Chondrocyte (in vitro differentiated cells): Measurements from ENCODE around the gene SERGEF. TPM values are rescaled to one million over a fixed set of nuclear protein-coding genes. Genes with fewer than 3 reads are reported as not detected.

Source experiments
- DNase-seq: peaks from one replicate; pipeline ENCODE4 v3.0.0; 2021; ENCODE audit warnings: mixed read lengths, low spot score
- H3K27ac Mint-ChIP-seq: one replicate; pipeline ENCODE4 v1.8.0; 2021; ENCODE audit warnings: mild to moderate bottlenecking, moderate library complexity, mixed read lengths; ENCODE audit not compliant: unreplicated experiment
- H3K27me3 Mint-ChIP-seq: 2 replicates; pipeline ENCODE4 v1.8.0; 2021; ENCODE audit warnings: low read depth, mixed read lengths
- H3K36me3 Mint-ChIP-seq: 2 replicates; pipeline ENCODE4 v1.8.0; 2021; ENCODE audit warnings: low read depth, mixed read lengths
- H3K4me1 Mint-ChIP-seq: 2 replicates; pipeline ENCODE4 v1.8.0; 2021; ENCODE audit warnings: low read depth, mild to moderate bottlenecking, mixed read lengths
- H3K4me3 Mint-ChIP-seq: one replicate; pipeline ENCODE4 v1.8.0; 2021; ENCODE audit warnings: mild to moderate bottlenecking, moderate library complexity, mixed read lengths; ENCODE audit not compliant: unreplicated experiment
- H3K9me3 Mint-ChIP-seq: 2 replicates; pipeline ENCODE4 v1.8.0; 2021; ENCODE audit warnings: low read depth, mixed read lengths
- CTCF ChIP-seq: fragments of 200-600 bp; sonication (generic); IDR thresholded peaks from 2 replicates; pipeline ENCODE4 v1.5.0; 2021; ENCODE audit warnings: antibody characterized with exemption, mild to moderate bottlenecking, moderate library complexity
- total RNA-seq: library from RNA; stranded (reverse); gene quantifications from 3 replicates; pipeline ENCODE4 v1.2.1, GENCODE V29; 2021

Gene SERGEF
- total RNA-seq, 1 donor from 2014 or later, result 37.6 TPM

DNA sequence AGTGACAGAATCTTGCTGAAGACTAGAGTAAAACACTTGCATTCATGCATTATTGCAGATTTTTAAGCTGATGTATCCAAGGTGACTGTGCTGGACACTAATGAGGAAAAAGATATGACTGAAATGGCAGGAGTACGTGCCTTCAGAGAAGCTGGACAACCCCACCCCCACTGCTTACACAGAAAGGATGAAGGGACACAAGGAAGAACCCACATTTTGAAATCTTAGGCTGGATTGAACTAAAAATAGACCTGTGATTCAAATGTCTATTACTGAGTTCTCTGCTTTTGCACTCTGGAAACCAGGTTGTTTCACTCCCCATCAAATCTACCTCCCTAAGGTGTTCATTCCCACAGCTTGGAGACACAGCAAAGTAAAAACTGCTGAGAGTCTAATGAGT is 161.2 kb downstream of the SERGEF start:
- Mint-ChIP-seq H3K27me3 (no peaks in the 10 kb centered on the region), H3K4me3 (no peak overlapping the region), H3K9me3 (no peaks in the 10 kb centered on the region), H3K4me1 (no peaks in the 10 kb centered on the region), H3K36me3 (no peaks in the 10 kb centered on the region), H3K27ac (no peak overlapping the region)
- no peak for DNase-seq
- no peak for TF ChIP-seq CTCF

- no peaks in the 10 kb centered on the region for H3K9me3 Mint-ChIP-seq
- peaks cover 7% of the 10 kb centered on the region for H3K4me1 Mint-ChIP-seq
- no peaks in the 10 kb centered on the region for H3K27me3 Mint-ChIP-seq
- no peak for TF ChIP-seq CTCF
- H3K4me3 Mint-ChIP-seq, result no peak overlapping the region
- H3K27ac Mint-ChIP-seq, result no peak overlapping the region
- no peaks in the 10 kb centered on the region for H3K36me3 Mint-ChIP-seq
- no peak for DNase-seq
Measured at GRCh38 chr11:17850336-17850735, 162.5 kb downstream of the SERGEF start.

GRCh38 chr11:17848715-17849114 is 164.1 kb downstream of the SERGEF start:
- no peaks in the 10 kb centered on the region for H3K9me3 Mint-ChIP-seq
- H3K4me3 Mint-ChIP-seq, result no peak overlapping the region
- no peak overlapping the region for H3K27ac Mint-ChIP-seq
- DNase-seq, result no peak
- no peak for TF ChIP-seq CTCF
- no peaks in the 10 kb centered on the region for H3K27me3 Mint-ChIP-seq
- no peaks in the 10 kb centered on the region for H3K36me3 Mint-ChIP-seq
- peaks cover 10% of the 10 kb centered on the region for H3K4me1 Mint-ChIP-seq

- H3K9me3 Mint-ChIP-seq, result no peaks in the 10 kb centered on the region
- H3K36me3 Mint-ChIP-seq, result no peaks in the 10 kb centered on the region
- no peak overlapping the region for H3K4me3 Mint-ChIP-seq
- TF ChIP-seq CTCF, result peak; percentile 34
- no peak overlapping the region for H3K27ac Mint-ChIP-seq
- peaks cover 10% of the 10 kb centered on the region for H3K4me1 Mint-ChIP-seq
- no peak for DNase-seq
- H3K27me3 Mint-ChIP-seq, result no peaks in the 10 kb centered on the region
Measured at GRCh38 chr11:17846852-17847453, 165.9 kb downstream of the SERGEF start.

DNA sequence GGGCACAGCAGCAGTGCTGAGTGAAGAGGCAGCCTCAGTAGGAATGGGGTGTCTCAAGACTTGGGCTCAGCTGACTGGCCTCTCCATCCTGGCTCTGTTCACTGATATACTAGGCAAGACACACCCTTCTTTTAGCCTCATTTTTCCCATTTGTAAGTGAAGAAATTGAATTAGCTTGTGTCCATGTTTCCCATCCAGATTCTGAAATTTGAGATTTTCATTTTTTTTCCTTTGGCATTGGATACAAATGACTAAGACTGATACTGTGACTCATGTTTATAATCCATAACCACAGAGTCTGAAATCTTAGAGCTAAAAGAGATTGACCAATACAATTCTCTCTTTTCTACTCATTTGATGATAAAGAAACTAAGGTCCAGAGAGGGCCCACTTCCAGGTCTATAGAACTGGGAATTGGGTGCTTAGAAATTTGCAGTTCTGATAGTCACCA is 167.4 kb downstream of the SERGEF start:
- Mint-ChIP-seq H3K4me1 (peaks cover 10% of the 10 kb centered on the region), H3K27ac (no peak overlapping the region), H3K4me3 (no peak overlapping the region), H3K9me3 (no peaks in the 10 kb centered on the region), H3K27me3 (no peaks in the 10 kb centered on the region), H3K36me3 (no peaks in the 10 kb centered on the region)
- TF ChIP-seq CTCF, result no peak
- DNase-seq, result no peak
